Tibial artery (tissue), 4 donors: ENCODE data around the gene DNAJC7.

Experiments
- DNase-seq, 2 donors: peaks; one replicate each; pipeline ENCODE4 v3.0.0-alpha.2; 2019
- H3K27ac ChIP-seq, 2 donors: fragments of 200-600 bp; sonication (generic) in 1 of 2; 1 replicate in 1 of 2; 2 replicates in 1 of 2; pipeline ENCODE4 v1.5.1; 2018 to 2019; ENCODE audit warnings: mild to moderate bottlenecking in 1 of 2
- H3K27me3 ChIP-seq, 2 donors: fragments of 200-600 bp; sonication (generic) in 1 of 2; one replicate each; pipeline versions ENCODE4 v1.5.1 to v1.6.0; 2016 to 2019
- H3K36me3 ChIP-seq, 3 donors: fragments of 200-600 bp; sonication (generic) in 2 of 3; one replicate each; pipeline ENCODE4 v1.5.1; 2016 to 2019; ENCODE audit warnings: mild to moderate bottlenecking in 2 of 3
- H3K4me1 ChIP-seq, 4 donors: fragments of 200-600 bp; sonication (generic) in 2 of 4; 1 replicate in 3 of 4; 2 replicates in 1 of 4; pipeline ENCODE4 v1.5.1; 2016 to 2019
- H3K4me3 ChIP-seq, 2 donors: fragments of 200-600 bp; sonication (generic) in 1 of 2; 1 replicate in 1 of 2; 2 replicates in 1 of 2; pipeline ENCODE4 v1.5.1; 2018 to 2019; ENCODE audit warnings: mild to moderate bottlenecking in 2 of 2
- H3K9me3 ChIP-seq, 3 donors: fragments of 200-600 bp; sonication (generic) in 1 of 3; one replicate each; pipeline ENCODE4 v1.5.1; 2016 to 2019
- intact Hi-C: fragments of 100-400 bp; cut with DNase I; formaldehyde crosslinking; loops from one replicate; pipeline ENCODE4 v1.15.0; 2023; ENCODE audit warnings: low total_unique reads
- TF ChIP-seq, protein P1 (sequence below), 2 experiments: fragments of 200-600 bp in 1 of 2; fragments of 450-650 bp in 1 of 2; IDR thresholded peaks; one replicate each; pipeline ENCODE4 v1.5.1; 2017 to 2019; ENCODE audit warnings: antibody characterized with exemption in 2 of 2, mild to moderate bottlenecking in 1 of 2, moderate library complexity in 1 of 2

Gene DNAJC7

GRCh38 chr17:42000413-42001133 lies 16.7 kb downstream of the DNAJC7 start:
- Histone ChIP-seq H3K4me3 (no peak overlapping the region), H3K4me1 (peaks cover 0 to 5% (median 1%) of the 10 kb centered on the region in 4 donors), H3K36me3 (peaks cover 51 to 74% (median 71%) of the 10 kb centered on the region in 3 donors), H3K27me3 (no peaks in the 10 kb centered on the region), H3K9me3 (no peaks in the 10 kb centered on the region), H3K27ac (no peak overlapping the region)
- DNase-seq = no peak
- TF ChIP-seq, protein P1, sequence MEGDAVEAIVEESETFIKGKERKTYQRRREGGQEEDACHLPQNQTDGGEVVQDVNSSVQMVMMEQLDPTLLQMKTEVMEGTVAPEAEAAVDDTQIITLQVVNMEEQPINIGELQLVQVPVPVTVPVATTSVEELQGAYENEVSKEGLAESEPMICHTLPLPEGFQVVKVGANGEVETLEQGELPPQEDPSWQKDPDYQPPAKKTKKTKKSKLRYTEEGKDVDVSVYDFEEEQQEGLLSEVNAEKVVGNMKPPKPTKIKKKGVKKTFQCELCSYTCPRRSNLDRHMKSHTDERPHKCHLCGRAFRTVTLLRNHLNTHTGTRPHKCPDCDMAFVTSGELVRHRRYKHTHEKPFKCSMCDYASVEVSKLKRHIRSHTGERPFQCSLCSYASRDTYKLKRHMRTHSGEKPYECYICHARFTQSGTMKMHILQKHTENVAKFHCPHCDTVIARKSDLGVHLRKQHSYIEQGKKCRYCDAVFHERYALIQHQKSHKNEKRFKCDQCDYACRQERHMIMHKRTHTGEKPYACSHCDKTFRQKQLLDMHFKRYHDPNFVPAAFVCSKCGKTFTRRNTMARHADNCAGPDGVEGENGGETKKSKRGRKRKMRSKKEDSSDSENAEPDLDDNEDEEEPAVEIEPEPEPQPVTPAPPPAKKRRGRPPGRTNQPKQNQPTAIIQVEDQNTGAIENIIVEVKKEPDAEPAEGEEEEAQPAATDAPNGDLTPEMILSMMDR (IDR thresholded peaks at IDR 0.05) = no peak
- intact Hi-C loops = loop anchor here (5.0 kb wide), 1 partner anchor 1848 kb away; no protein-coding TSS in a partner anchor

DNA sequence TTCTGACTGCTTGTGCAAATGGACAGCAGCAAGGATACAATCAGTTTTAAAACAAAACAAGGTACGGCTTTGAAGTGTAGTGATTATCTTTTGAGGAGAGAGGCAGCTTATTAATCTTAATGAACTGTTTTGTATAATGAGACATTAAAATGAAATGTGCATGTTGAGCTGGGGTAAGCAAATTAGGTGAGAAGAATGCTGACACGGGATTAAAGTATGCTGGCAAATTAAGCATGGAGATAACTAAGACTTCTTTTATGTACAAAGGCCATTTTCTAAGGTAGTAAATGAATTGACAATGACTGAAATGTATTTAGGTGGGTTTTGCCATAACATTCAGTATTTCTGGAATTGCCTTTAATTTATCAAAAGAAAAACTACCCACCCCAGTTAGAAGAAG lies 18.7 kb downstream of the DNAJC7 start:
- H3K36me3 ChIP-seq = peaks cover 69 to 94% (median 90%) of the 10 kb centered on the region in 3 donors
- intact Hi-C loops = no loop called here
- TF ChIP-seq, protein P1 (IDR thresholded peaks at IDR 0.05) = no peak

GRCh38 chr17:41996855-41997164 lies 20.4 kb downstream of the DNAJC7 start:
- intact Hi-C loops = no loop called here
- no peak overlapping the region for H3K4me3 ChIP-seq
- no peak overlapping the region for H3K27ac ChIP-seq
- no peaks in the 10 kb centered on the region for H3K4me1 ChIP-seq
- TF ChIP-seq, protein P1 (IDR thresholded peaks at IDR 0.05) = no peak
- DNase-seq = no peak
- no peaks in the 10 kb centered on the region for H3K27me3 ChIP-seq
- peaks cover 83 to 98% (median 95%) of the 10 kb centered on the region in 3 donors for H3K36me3 ChIP-seq
- no peaks in the 10 kb centered on the region for H3K9me3 ChIP-seq

More for the DNA sequence above, 18.7 kb downstream of the DNAJC7 start:
- no peak for DNase-seq
- H3K4me3 ChIP-seq = no peak overlapping the region
- H3K4me1 ChIP-seq = no peaks in the 10 kb centered on the region
- no peak overlapping the region for H3K27ac ChIP-seq
- H3K27me3 ChIP-seq = no peaks in the 10 kb centered on the region
- H3K9me3 ChIP-seq = no peaks in the 10 kb centered on the region

- Histone ChIP-seq H3K27ac (no peak overlapping the region), H3K4me3 (no peak overlapping the region), H3K27me3 (no peaks in the 10 kb centered on the region), H3K4me1 (no peaks in the 10 kb centered on the region), H3K9me3 (no peaks in the 10 kb centered on the region), H3K36me3 (peaks cover 83 to 97% (median 96%) of the 10 kb centered on the region in 3 donors)
- intact Hi-C loops = no loop called here
- DNase-seq = no peak
- TF ChIP-seq, protein P1 (IDR thresholded peaks at IDR 0.05) = no peak
Measured at GRCh38 chr17:41992576-41992975, 24.7 kb downstream of the DNAJC7 start.

DNA sequence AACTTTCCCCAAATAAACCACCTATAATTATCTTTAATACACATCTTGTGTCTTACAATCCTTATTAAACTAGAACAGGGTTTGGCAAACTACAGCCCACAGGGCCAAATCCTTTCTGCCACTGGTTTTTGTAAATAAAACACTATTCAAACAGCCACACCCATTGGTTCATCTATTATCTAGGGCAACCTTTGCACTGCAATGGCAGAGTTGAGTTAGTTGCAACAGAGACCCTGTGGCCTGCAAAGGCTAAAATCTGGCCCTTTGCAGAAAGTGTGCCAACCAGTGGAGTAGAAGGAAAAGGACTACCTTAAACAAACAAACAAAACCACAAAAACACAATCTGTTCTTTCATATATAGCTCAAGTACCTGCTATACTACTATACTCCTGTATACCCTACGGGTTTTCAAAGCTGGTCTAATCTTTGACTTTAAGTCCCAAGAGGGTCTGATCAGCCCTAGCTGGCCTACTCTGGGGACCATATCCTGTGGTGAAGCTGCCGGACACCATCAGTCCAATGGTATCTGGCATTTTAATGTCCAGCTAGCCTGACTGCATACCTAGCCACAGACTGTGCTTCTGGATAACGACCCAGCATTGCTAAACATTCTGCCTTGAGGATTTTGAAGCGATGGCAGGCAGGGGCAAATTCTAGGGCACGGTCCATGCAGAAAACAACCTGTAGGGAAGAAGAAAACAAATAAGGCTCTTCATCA lies 27.4 kb downstream of the DNAJC7 start:
- DNase-seq = no peak
- Histone ChIP-seq H3K36me3 (peaks cover 74 to 93% (median 86%) of the 10 kb centered on the region in 3 donors), H3K27ac (no peak overlapping the region), H3K9me3 (no peaks in the 10 kb centered on the region), H3K27me3 (no peaks in the 10 kb centered on the region), H3K4me1 (no peaks in the 10 kb centered on the region), H3K4me3 (no peak overlapping the region)
- intact Hi-C loops = no loop called here
- TF ChIP-seq, protein P1 (IDR thresholded peaks at IDR 0.05) = no peak
